Urinary bladder (tissue), 4 donors: ENCODE results near the gene PMEL. TPM values are rescaled to one million over a fixed set of nuclear protein-coding genes. Genes with fewer than 3 reads are reported as not detected.
A peak's percentile ranks its signal among the peaks of the same experiment; 100 is the strongest.
"Not testable (repeated sequence)": the region's sequence is repeated elsewhere in the genome, so short reads cannot be mapped to it uniquely, and the experiment has no call there.

Source experiments
- DNase-seq: peaks from one replicate; pipeline ENCODE4 v3.0.0-alpha.2; 2015; ENCODE audit errors: extremely low spot score
- H3K27ac ChIP-seq: one replicate; pipeline ENCODE4 v1.5.1; 2013; ENCODE audit warnings: low read depth, mild to moderate bottlenecking, moderate library complexity
- H3K36me3 ChIP-seq: one replicate; pipeline ENCODE4 v1.6.1; 2013; ENCODE audit warnings: mild to moderate bottlenecking, moderate library complexity; ENCODE audit not compliant: insufficient read depth
- H3K4me1 ChIP-seq: one replicate; pipeline ENCODE4 v1.6.1; 2013; ENCODE audit warnings: mild to moderate bottlenecking, moderate library complexity; ENCODE audit not compliant: insufficient read depth
- H3K4me3 ChIP-seq: one replicate; pipeline ENCODE4 v1.5.1; 2013; ENCODE audit warnings: low read depth, low read length
- WGBS: extraction: QIAGEN DNeasy Blood & Tissue Kit; methylation state at CpG from one replicate; pipeline ENCODE4 v1.1.7; 2013; 5-methylcytosine and 5-hydroxymethylcytosine counted together
- polyA plus RNA-seq: library from polyadenylated mRNA; stranded (reverse); fragments of 200-250 nt; gene quantifications from one replicate; pipeline ENCODE4 v1.2.3, GENCODE V29; 2013
- total RNA-seq: library from RNA; depleted of rRNA; stranded (reverse); fragments of >200 nt; gene quantifications from one replicate; pipeline ENCODE4 v1.2.3, GENCODE V29; 2014
- donor health status: healthy with polysubstance abuse.
- donor health status: healthy.

Gene PMEL
- total and polyA plus RNA-seq, 2 donors, result 0.89 to 1.5 TPM

- peak overlapping the region; percentile 72 for H3K4me3 ChIP-seq
- no peak for DNase-seq
- H3K36me3 ChIP-seq, result no peaks in the 10 kb centered on the region
- WGBS, result 11% methylated on average over 10 of the region's 10 CpGs
- H3K27ac ChIP-seq, result peak overlapping the region; percentile 84
- peaks cover 2% of the 10 kb centered on the region for H3K4me1 ChIP-seq
Measured at GRCh38 chr12:55931317-55931779, 34.5 kb downstream of the PMEL start.

- DNase-seq, result no peak
- H3K4me3 ChIP-seq, result peak within 1 kb of the TSS; percentile 72
- 48% methylated on average over 3 of the region's 3 CpGs for WGBS
- H3K4me1 ChIP-seq, result peaks cover 2% of the 10 kb centered on the region
- no peaks in the 10 kb centered on the region for H3K36me3 ChIP-seq
- peak within 1 kb of the TSS; percentile 84 for H3K27ac ChIP-seq
Measured at GRCh38 chr12:55930771-55931316, 35.0 kb downstream of the PMEL start, which contains the start of gene DGKA. Gene DGKA, plus strand, starts transcription at chr12:55931162. Its CDS starts 5,342 bp downstream, at chr12:55936504.

GRCh38 chr12:55929306-55929791 lies 36.5 kb downstream of the PMEL start:
- no peak overlapping the region for H3K4me3 ChIP-seq
- WGBS, result 62% methylated on average over 8 of the region's 8 CpGs
- peaks cover 2% of the 10 kb centered on the region for H3K4me1 ChIP-seq
- no peak overlapping the region for H3K27ac ChIP-seq
- DNase-seq, result no peak
- H3K36me3 ChIP-seq, result no peaks in the 10 kb centered on the region

- H3K27ac ChIP-seq, result peak within 1 kb of the TSS; percentile 96
- H3K4me1 ChIP-seq, result no peaks in the 10 kb centered on the region
- no peaks in the 10 kb centered on the region for H3K36me3 ChIP-seq
- peak within 1 kb of the TSS; percentile 70 for H3K4me3 ChIP-seq
- WGBS, result 4% methylated on average over 49 of the region's 49 CpGs
- no peak for DNase-seq
Measured at GRCh38 chr12:55927588-55928502, 38.0 kb downstream of the PMEL start, which contains the start of gene PYM1. Gene PYM1, minus strand, starts transcription at chr12:55927894. Its CDS starts 133 bp downstream, at chr12:55927761.

GRCh38 chr12:55926738-55927587 lies 38.9 kb downstream of the PMEL start:
- under 1% methylated on average over 42 of the region's 42 CpGs for WGBS
- Histone ChIP-seq H3K27ac (peak overlapping the region; percentile 96), H3K4me1 (no peaks in the 10 kb centered on the region), H3K36me3 (no peaks in the 10 kb centered on the region), H3K4me3 (peak overlapping the region; percentile 70)
- DNase-seq, result peak; percentile 87

GRCh38 chr12:55925870-55926737 lies 39.7 kb downstream of the PMEL start:
- WGBS, result 11% methylated on average over 10 of the region's 10 CpGs
- Histone ChIP-seq H3K4me1 (no peaks in the 10 kb centered on the region), H3K27ac (peak overlapping the region; percentile 96)

GRCh38 chr12:55925371-55925770 lies 40.5 kb downstream of the PMEL start:
- H3K4me1 ChIP-seq, result no peaks in the 10 kb centered on the region
- no peak overlapping the region for H3K4me3 ChIP-seq
- H3K27ac ChIP-seq, result no peak overlapping the region
- DNase-seq, result no peak
- 88% methylated on average over 4 of the region's 4 CpGs for WGBS
- H3K36me3 ChIP-seq, result no peaks in the 10 kb centered on the region

More at GRCh38 chr12:55925870-55926737, 39.7 kb downstream of the PMEL start:
- Histone ChIP-seq H3K4me3 (peak overlapping the region; percentile 70), H3K36me3 (no peaks in the 10 kb centered on the region)
- DNase-seq, result no peak

- not testable (repeated sequence) for DNase-seq, H3K4me1 ChIP-seq, H3K4me3 ChIP-seq, H3K27ac ChIP-seq, H3K36me3 ChIP-seq
- WGBS, result 95% methylated on average over 9 of the region's 9 CpGs
Measured at GRCh38 chr12:55923648-55924047, 42.2 kb downstream of the PMEL start.

- no peak overlapping the region for H3K27ac ChIP-seq
- H3K36me3 ChIP-seq, result no peaks in the 10 kb centered on the region
- H3K4me1 ChIP-seq, result no peaks in the 10 kb centered on the region
- WGBS, result 92% methylated on average over 3 of the region's 3 CpGs
- H3K4me3 ChIP-seq, result no peak overlapping the region
- no peak for DNase-seq
Measured at GRCh38 chr12:55922126-55922525, 43.7 kb downstream of the PMEL start.

- not testable (repeated sequence) for DNase-seq, H3K27ac ChIP-seq, H3K4me1 ChIP-seq, H3K4me3 ChIP-seq, H3K36me3 ChIP-seq
- WGBS, result 86% methylated on average over 3 of the region's 3 CpGs
Measured at GRCh38 chr12:55919032-55919431, 46.8 kb downstream of the PMEL start.

GRCh38 chr12:55915482-55915859 lies 50.4 kb downstream of the PMEL start:
- H3K27ac ChIP-seq, result no peak overlapping the region
- no peak for DNase-seq
- no peak overlapping the region for H3K4me3 ChIP-seq
- no peaks in the 10 kb centered on the region for H3K36me3 ChIP-seq
- no peaks in the 10 kb centered on the region for H3K4me1 ChIP-seq
- 80% methylated on average over 3 of the region's 3 CpGs for WGBS

GRCh38 chr12:55912908-55913307 lies 52.9 kb downstream of the PMEL start:
- DNase-seq, result no peak
- Histone ChIP-seq H3K27ac (no peak overlapping the region), H3K4me3 (no peak overlapping the region), H3K36me3 (no peaks in the 10 kb centered on the region), H3K4me1 (no peaks in the 10 kb centered on the region)
- 97% methylated on average over 4 of the region's 4 CpGs for WGBS
